ENCODE results near the gene SMIM24.
"Not testable (repeated sequence)": the region's sequence is repeated elsewhere in the genome, so short reads cannot be mapped to it uniquely, and the experiment has no call there.

Gene SMIM24

DNA sequence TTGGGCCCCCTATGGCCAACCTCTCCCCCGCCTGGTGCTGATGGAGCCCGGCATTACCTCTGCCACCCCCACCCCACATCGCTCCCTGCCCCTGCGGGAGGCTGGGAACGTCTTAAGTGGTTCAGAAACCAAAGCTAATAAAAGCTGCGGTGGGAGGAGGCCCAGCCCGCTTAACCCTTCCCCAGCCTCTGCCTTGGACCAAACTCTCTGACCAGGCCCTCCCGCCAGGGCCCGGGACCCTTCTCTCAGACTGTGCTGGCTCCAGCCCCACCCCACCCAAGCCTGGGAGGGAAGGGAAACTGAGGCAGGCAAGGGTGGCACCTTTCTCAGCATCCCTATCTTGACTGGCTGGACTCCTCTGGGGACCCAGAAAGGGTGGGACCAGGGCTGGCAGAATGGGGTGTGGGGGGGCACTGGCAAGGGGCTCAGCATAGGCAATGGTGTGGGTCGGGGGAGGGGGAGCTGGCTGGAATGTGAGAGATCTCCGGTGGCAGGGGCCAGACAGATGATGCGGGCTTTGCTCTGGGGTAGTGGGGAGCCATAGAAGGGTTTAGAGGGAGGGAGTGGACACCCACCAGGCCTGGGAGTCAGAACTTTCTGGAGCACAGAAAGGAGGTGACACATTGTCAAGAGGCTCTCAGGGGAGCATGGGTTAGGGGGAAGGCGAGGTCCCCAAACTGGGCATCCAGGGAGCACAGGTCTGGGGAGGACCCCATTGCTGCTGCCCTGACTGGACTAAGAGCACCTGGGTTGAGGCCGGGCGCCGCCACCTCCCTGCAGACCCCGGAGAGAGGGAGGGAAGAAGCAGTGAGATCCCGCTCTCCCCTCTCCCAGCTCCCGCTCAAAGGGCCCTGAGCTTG, 21.9 kb downstream of the SMIM24 start:
- H3K27ac ChIP-seq (ENCODE audit: low read depth, low read length, severe bottlenecking) = no peak overlapping the region
- H3K9me3 ChIP-seq (ENCODE audit: control insufficient read depth, low read length) = no peaks in the 10 kb centered on the region
- peaks cover 22% of the 10 kb centered on the region for H3K4me1 ChIP-seq (ENCODE audit: control insufficient read depth, insufficient read depth, low read length, poor library complexity, severe bottlenecking)
- H3K36me3 ChIP-seq (ENCODE audit: control insufficient read depth, insufficient read depth, low read length) = no peaks in the 10 kb centered on the region
- no peak overlapping the region for H3K4me3 ChIP-seq (ENCODE audit: extremely low read depth, insufficient read depth, low read length, poor library complexity, severe bottlenecking)
- WGBS, 2 experiments (ENCODE audit: insufficient coverage in 2 of 2) = 25 to 36% methylated on average over 7 to 10 of the region's 19 CpGs

DNA sequence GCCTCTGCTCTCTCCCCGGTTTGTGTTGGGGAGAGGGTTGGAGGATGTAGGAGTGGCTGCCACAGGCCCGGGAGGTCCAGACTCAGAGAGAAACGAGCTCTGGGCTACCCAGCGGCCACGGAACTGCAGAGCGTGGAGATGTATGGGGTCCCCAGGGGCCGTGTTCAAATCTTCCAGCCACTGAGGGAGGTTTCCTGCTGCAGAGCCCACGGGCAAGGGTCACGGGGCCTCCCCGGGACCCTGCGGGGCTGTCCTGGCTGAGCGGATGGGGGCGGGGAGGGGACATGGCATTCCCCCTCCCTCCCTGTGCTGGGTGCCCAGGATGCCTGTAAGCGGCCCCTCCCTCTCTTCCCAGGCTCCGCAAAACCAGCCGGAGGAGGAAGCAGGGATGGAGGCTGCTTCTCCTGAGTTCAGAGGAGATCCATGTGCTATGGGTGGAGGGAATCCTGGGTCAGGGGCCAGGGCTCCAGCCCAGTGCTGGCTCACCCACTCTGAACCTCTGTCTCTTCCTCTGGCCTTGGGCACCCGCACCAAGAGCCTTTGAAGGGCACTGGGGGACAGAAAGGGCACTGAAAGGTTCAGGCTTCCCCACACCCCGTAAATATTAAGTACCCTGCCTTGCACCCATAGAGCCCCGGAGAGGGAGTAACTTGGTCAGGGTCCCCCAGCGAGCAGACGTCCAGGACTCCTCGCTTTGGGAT, 22.6 kb downstream of the SMIM24 start:
- Histone ChIP-seq H3K27ac (ENCODE audit: low read depth, low read length, severe bottlenecking) (no peak overlapping the region), H3K36me3 (ENCODE audit: control insufficient read depth, insufficient read depth, low read length) (peaks cover 4% of the 10 kb centered on the region), H3K9me3 (ENCODE audit: control insufficient read depth, low read length) (no peaks in the 10 kb centered on the region), H3K4me1 (ENCODE audit: control insufficient read depth, insufficient read depth, low read length, poor library complexity, severe bottlenecking) (peaks cover 22% of the 10 kb centered on the region), H3K4me3 (ENCODE audit: extremely low read depth, insufficient read depth, low read length, poor library complexity, severe bottlenecking) (no peak overlapping the region)
- 20 to 37% methylated on average over 10 to 16 of the region's 22 CpGs for WGBS, 2 experiments (ENCODE audit: insufficient coverage in 2 of 2)

DNA sequence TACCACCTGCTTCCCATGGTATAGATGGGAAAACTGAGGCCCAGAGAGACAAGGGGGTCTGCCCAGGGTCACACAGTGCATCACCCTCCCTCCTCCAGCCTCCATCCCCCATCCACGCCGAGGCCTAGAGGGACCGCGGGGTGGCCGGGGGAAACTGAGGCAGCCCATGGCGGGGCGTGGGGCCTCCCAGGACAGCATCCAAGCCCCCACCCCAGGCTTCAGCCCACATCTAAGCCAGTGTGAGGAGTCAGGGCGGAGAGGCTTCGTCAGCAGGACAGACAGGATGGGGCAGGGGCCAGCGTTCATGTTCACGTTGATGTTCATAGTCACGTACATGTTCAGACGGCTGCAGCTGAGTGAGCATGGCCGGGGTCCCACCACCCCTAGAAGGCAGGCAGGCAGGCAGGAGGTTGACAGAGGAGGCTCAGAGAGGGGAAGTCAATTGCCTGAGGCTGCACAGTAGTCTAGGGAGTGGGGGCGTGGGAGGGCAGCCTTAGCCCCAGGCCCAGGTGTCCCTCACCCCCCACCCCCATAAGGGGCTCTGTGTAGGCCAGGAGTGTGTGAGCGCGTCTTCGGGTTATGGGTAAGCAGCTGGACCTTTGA, 23.3 kb downstream of the SMIM24 start:
- Histone ChIP-seq H3K27ac (ENCODE audit: low read depth, low read length, severe bottlenecking) (no peak overlapping the region), H3K4me3 (ENCODE audit: extremely low read depth, insufficient read depth, low read length, poor library complexity, severe bottlenecking) (no peak overlapping the region), H3K4me1 (ENCODE audit: control insufficient read depth, insufficient read depth, low read length, poor library complexity, severe bottlenecking) (peaks cover 22% of the 10 kb centered on the region), H3K36me3 (ENCODE audit: control insufficient read depth, insufficient read depth, low read length) (peaks cover 8% of the 10 kb centered on the region), H3K9me3 (ENCODE audit: control insufficient read depth, low read length) (no peaks in the 10 kb centered on the region)
- WGBS, 2 experiments (ENCODE audit: insufficient coverage in 2 of 2) = 84 to 86% methylated on average over 9 to 12 of the region's 18 CpGs

DNA sequence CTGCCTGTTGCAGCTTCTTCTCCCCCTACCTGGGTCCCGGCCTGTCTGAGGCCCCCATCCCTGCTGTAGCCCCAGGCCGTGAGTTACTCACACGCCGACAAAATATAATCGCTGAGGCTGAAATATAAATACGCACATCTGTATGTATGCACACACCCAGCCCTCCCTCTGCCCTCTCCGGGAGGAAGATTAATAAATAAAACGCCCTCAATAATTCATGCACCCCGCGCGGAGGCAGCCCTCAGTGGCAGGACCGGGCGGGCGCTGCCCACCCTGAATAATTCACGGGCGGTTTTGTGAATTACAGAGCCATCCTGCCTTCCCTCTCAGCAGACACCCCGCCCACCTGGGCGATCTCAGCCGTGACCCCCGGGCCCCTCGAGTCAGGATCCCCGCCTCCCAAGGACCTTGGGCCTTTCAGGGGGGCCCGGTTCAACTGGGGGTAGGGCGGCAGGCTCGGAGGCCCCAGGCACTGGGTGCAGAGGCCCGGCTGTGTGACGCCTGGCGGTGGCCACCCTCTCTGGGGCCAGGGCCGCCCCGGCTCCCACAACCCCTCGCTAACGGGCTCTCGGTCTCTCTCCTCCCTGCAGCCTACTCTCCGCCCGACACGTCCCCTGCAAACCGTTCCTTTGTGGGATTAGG, 24.2 kb downstream of the SMIM24 start:
- Histone ChIP-seq H3K4me3 (ENCODE audit: extremely low read depth, insufficient read depth, low read length, poor library complexity, severe bottlenecking) (no peak overlapping the region), H3K27ac (ENCODE audit: low read depth, low read length, severe bottlenecking) (no peak overlapping the region), H3K4me1 (ENCODE audit: control insufficient read depth, insufficient read depth, low read length, poor library complexity, severe bottlenecking) (peaks cover 22% of the 10 kb centered on the region), H3K9me3 (ENCODE audit: control insufficient read depth, low read length) (no peaks in the 10 kb centered on the region), H3K36me3 (ENCODE audit: control insufficient read depth, insufficient read depth, low read length) (peaks cover 8% of the 10 kb centered on the region)
- WGBS, 2 experiments (ENCODE audit: insufficient coverage in 2 of 2) = 81 to 85% methylated on average over 20 to 29 of the region's 37 CpGs

DNA sequence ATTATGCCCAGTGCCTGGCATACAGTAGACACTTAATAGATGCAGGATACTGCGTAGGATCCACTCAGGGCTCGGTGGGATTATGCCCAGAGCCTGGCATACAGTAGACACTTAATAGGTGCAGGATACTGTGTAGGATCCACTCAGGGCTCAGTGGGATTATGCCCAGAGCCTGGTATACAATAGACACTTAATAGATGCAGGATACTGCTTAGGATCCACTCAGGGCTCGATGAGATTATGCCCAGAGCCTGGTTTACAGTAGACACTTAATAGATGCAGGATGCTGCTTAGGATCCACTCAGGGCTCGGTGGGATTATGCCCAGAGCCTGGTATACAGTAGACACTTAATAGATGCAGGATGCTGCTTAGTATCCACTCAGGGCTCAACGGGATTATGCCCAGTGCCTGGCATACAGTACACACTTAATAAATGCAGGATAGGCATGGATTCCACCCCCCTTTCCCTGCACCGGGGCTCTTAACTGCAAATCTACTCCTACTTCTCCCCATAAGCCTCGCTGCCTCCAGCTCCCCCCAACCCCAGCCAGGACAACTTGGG, 24.9 kb downstream of the SMIM24 start:
- Histone ChIP-seq H3K27ac (ENCODE audit: low read depth, low read length, severe bottlenecking) (no peak overlapping the region), H3K4me1 (ENCODE audit: control insufficient read depth, insufficient read depth, low read length, poor library complexity, severe bottlenecking) (peaks cover 22% of the 10 kb centered on the region), H3K4me3 (ENCODE audit: extremely low read depth, insufficient read depth, low read length, poor library complexity, severe bottlenecking) (no peak overlapping the region), H3K9me3 (ENCODE audit: control insufficient read depth, low read length) (no peaks in the 10 kb centered on the region), H3K36me3 (ENCODE audit: control insufficient read depth, insufficient read depth, low read length) (peaks cover 8% of the 10 kb centered on the region)
- whole genome bisulfite sequencing, 2 experiments (ENCODE audit: insufficient coverage in 2 of 2) = 96 to 97% methylated on average over 7 of the region's 7 CpGs

DNA sequence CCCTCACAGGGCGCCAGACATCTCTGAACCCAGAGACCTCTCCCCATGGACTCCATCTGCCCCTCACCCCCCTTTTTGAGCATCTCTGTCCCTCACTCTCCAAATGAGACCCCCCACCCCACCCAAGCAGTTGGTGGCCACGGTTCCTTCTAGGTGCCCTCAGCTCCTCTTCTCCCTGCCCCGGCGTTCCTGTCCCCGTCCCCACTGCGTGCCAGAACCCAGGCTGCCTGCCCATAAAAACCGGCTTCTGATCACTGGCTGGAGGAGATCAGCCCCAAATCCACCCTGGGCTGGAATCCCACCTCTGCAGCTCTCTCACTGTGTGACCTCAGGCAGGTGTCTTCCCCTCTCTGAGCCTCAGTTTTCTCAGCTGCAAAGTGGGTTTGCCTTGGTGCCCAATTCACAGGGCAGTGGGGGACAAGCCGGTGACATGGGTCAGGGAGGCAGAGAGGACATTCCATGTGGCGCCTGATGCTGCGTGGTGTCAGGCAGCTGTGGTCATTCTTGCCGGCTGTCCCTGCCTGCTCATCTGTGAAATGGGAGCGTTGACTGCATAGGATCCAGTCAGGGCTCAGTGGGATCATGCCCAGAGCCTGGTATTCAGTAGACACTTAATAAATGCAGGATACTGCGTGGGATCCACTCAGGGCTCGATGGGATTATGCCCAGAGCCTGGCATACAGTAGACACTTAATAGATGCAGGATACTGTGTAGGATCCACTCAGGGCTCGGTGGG, 25.5 kb downstream of the SMIM24 start:
- H3K4me3 ChIP-seq (ENCODE audit: extremely low read depth, insufficient read depth, low read length, poor library complexity, severe bottlenecking) = no peak overlapping the region
- WGBS, 2 experiments (ENCODE audit: insufficient coverage in 2 of 2) = 93 to 95% methylated on average over 13 to 14 of the region's 15 CpGs
- no peak overlapping the region for H3K27ac ChIP-seq (ENCODE audit: low read depth, low read length, severe bottlenecking)

DNA sequence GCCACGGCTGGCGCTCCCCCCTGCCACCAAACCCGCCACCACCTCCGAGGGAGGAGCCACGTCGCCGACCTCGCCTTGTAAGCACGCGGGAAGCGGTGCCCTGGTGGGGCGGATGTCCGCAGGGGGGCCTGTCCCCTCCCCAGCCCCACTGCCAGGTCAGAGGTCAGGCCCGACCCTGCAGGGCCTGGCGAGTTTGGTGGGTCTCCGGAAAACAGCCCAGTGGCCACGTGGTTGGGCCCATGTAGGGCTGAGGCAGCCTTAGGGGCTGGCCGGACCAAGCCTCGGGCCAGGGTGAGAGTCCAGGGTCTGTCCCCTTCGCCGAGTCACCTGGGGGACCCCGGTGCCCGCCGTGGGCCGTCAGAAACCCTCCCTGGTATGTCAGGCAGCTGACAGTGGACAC, 26.5 kb downstream of the SMIM24 start:
- peaks cover 8% of the 10 kb centered on the region for H3K36me3 ChIP-seq (ENCODE audit: control insufficient read depth, insufficient read depth, low read length)
- H3K4me1 ChIP-seq (ENCODE audit: control insufficient read depth, insufficient read depth, low read length, poor library complexity, severe bottlenecking) = peaks cover 14% of the 10 kb centered on the region
- H3K27ac ChIP-seq (ENCODE audit: low read depth, low read length, severe bottlenecking) = no peak overlapping the region
- H3K9me3 ChIP-seq (ENCODE audit: control insufficient read depth, low read length) = no peaks in the 10 kb centered on the region
- no peak overlapping the region for H3K4me3 ChIP-seq (ENCODE audit: extremely low read depth, insufficient read depth, low read length, poor library complexity, severe bottlenecking)
- WGBS, 2 experiments (ENCODE audit: insufficient coverage in 2 of 2) = 92 to 95% methylated on average over 14 to 24 of the region's 25 CpGs

More for the DNA sequence above, 25.5 kb downstream of the SMIM24 start:
- Histone ChIP-seq H3K4me1 (ENCODE audit: control insufficient read depth, insufficient read depth, low read length, poor library complexity, severe bottlenecking) (peaks cover 22% of the 10 kb centered on the region), H3K9me3 (ENCODE audit: control insufficient read depth, low read length) (no peaks in the 10 kb centered on the region), H3K36me3 (ENCODE audit: control insufficient read depth, insufficient read depth, low read length) (peaks cover 8% of the 10 kb centered on the region)

DNA sequence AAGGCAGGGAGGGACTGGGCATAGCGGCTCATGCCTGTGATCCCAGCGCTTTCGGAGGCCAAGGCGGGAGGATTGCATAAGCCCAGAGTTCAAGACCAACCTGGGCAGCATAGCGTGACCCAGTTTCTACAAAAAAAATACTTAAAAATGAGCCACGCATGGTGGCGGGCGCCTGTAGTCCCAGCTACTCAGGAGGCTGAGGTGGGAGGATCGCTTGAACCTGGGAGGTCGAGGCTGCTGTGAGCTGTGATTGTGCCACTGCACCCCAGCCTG, 27.4 kb downstream of the SMIM24 start:
- H3K4me3 ChIP-seq (ENCODE audit: extremely low read depth, insufficient read depth, low read length, poor library complexity, severe bottlenecking); H3K27ac ChIP-seq (ENCODE audit: low read depth, low read length, severe bottlenecking); H3K36me3 ChIP-seq (ENCODE audit: control insufficient read depth, insufficient read depth, low read length); H3K9me3 ChIP-seq (ENCODE audit: control insufficient read depth, low read length); H3K4me1 ChIP-seq (ENCODE audit: control insufficient read depth, insufficient read depth, low read length, poor library complexity, severe bottlenecking): not testable (repeated sequence)
- 94 to 97% methylated on average over 9 to 10 of the region's 10 CpGs for WGBS, 2 experiments (ENCODE audit: insufficient coverage in 2 of 2)

DNA sequence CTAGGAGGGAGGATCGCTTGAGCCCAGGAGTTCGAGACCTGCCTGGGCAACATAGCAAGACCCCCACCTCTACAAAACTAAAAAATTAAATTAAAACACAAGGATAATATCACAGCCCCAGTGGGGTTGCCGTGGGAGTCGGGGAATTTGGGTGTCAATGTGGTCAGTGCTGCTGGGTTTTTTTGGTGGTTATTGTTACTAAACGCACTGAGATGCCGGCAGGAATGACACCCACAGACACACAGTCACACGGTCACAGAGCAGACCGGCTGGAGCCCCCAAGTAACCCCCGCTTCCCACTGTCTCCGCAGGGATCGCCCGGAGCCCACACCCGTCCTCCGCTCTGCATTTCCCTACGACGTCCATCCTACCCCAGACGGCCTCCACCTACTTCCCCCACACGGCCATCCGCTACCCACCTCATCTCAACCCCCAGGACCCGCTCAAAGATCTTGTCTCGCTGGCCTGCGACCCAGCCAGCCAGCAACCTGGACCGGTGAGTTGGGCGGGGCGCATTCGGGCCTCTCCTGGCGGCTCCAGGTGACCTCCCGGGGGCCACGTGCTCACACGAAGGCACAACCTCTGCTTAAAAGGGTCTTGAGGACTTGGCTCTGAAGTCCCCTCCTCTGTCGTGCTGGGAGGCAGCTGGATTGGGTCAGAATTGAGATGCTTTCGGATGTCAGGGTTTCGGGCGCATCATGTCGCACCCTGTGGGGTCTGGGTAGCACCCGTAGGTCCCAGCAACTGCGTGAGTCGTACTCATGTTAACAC, 28.0 kb downstream of the SMIM24 start:
- Histone ChIP-seq H3K4me1 (ENCODE audit: control insufficient read depth, insufficient read depth, low read length, poor library complexity, severe bottlenecking) (no peaks in the 10 kb centered on the region), H3K4me3 (ENCODE audit: extremely low read depth, insufficient read depth, low read length, poor library complexity, severe bottlenecking) (no peak overlapping the region), H3K27ac (ENCODE audit: low read depth, low read length, severe bottlenecking) (no peak overlapping the region), H3K9me3 (ENCODE audit: control insufficient read depth, low read length) (no peaks in the 10 kb centered on the region), H3K36me3 (ENCODE audit: control insufficient read depth, insufficient read depth, low read length) (peaks cover 8% of the 10 kb centered on the region)
- 95% methylated on average over 25 to 33 of the region's 38 CpGs for WGBS, 2 experiments (ENCODE audit: insufficient coverage in 2 of 2)
